ENCODE data around the gene RAB7B.

Gene RAB7B

DNA sequence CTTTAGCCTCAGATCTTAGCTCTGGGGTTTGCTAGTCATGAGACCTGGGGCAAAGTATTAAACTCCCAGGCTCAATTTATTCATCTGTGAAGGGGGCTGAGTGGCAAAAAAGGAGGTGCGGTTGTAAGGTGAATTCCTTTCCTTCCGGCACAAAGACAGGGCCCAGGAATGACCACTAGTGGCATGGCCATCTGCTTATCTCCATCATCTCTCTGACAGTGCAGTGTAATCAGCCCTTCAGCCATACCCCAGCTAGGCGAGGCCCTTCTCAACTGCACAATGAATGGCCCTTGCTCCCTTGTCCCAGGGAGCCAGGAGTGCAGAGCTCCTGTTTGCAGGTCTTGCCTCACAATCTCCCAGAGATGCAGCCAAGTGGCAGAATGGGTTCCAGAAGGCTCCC is 54.3 kb downstream of the RAB7B start:
- no peak for DNase-seq (ENCODE audit: low read depth)

DNA sequence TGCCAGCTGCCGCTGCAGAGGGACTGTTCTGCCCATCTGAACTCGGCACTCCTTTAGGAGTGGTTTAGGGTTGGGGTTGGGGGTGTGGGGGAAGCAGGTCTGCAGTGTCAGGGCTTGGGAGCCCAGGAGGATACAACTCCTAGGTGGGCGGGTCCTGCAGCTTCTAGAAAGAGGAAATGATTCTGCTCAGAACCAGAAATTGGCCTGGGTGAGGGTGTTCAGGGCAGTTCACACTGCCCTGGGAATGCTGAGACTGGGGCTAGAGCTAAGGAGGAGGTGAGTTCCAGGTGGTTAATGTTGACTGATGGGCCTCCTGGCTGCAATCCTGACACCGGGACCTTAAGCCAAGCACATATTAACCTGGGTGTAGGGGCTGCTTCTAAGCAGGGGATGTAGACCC is 55.2 kb downstream of the RAB7B start:
- DNase-seq (ENCODE audit: low read depth), result no peak

DNA sequence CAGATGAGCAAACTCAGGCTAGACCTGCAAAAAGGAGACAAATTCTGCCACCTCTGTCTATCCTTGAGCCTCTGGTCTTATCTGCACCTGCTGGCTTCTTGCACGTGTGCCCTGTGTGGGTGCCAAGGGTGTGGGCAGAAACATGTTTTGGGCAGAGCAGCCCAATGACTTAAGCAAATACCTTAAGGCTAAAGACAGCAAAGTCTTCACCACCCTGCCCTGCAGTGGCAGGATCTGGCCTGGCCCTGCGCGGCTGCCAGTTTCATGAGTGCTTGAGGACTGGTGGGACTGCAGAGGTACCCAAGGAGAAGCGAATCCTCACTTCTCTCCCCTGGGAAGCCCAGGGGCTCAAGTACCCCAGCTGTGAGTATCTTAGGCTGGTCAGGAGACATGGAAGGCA is 56.2 kb downstream of the RAB7B start:
- no peak for DNase-seq (ENCODE audit: low read depth)

DNA sequence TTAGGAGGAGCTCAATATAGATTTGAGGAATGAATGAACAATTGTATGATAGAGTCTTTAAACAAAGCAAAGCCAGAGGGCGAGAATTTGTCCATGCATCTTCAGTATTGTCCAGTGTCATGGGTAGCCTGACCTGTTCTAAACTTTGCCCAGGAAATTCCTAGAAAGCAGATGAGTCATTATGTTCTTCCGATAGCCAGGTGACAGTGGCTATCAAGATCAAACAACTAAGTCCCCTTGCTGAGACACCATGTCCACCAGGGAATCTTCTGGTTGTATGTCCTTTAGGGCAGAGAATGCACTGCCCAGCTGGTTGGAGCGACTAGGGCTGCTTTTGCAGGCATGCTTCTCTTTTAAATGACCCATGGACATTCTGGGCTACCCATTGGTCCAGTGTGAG is 58.1 kb downstream of the RAB7B start:
- no peak for DNase-seq (ENCODE audit: low read depth)

DNA sequence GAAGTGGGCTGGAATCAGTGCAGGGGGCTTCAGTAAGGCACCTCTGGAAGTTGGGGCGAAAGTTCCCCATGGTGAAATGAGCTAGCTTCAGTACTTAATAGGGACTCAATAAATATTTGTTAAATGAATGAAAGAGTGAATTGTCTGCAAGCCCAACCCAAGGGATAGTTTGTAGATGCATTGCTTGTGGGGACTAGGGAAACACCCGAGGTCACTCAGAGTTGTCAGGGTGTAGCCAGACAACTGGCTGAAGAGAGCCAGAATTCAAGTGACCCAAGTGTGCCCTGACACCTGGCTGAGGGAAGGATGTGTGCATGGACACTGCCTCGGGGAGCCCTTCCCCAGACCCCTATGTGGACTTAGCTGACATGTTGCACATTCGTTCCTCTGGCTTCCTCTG is 58.7 kb downstream of the RAB7B start:
- no peak for DNase-seq (ENCODE audit: low read depth)

DNA sequence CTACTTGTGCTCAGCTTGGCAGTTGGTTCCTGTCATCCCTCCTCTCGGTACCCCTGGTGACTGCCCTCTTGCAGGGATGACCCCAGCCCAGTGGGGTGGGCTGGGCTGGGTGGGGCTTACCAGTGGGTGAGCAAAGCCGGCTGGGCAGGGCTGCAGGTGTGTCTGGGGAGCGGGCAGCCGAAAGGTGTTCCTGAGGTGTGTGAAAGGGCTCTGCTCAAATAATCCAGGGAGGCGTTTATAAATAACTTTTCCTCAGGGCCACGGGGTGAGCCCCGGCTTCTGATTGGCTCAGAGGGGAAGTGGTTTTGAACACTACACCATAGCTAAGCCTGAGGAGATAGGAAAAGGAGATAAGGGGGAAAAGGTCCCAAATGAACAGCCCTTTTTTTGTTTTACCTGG is 60.0 kb downstream of the RAB7B start, which contains the start of gene SLC26A9:
SLC26A9 (minus strand) TSS at position 212 of the 400 bp plus-strand sequence. CDS start 7,636 bp downstream, outside the sequence.
- no peak for DNase-seq (ENCODE audit: low read depth)

DNA sequence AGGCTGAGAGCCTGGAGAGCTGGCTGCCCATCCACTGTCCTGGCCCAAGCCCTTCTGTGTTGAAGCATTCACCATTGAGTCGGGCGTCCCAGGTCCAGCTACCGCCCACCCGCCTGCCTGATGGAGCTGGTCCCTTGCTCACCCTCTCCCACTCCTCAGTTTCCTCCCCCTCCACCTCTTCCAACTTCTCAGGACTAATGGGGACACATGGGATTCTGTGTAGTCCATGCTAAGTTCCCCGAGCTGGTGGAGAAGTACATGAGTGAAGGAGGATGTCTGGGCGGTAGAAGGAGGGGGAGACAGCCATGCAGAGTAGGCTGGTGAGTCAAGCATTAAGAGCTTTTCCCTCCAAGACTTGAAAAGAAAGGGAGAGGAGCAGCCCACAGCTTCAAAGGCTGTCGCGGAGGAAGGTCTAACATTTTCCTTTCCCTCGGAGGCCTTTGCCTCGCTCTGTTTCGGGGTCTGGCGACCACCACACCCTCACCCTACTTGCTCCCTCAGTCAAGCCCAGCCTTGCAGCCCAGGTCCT is 60.5 kb downstream of the RAB7B start:
- no peak for DNase-seq (ENCODE audit: low read depth)

DNA sequence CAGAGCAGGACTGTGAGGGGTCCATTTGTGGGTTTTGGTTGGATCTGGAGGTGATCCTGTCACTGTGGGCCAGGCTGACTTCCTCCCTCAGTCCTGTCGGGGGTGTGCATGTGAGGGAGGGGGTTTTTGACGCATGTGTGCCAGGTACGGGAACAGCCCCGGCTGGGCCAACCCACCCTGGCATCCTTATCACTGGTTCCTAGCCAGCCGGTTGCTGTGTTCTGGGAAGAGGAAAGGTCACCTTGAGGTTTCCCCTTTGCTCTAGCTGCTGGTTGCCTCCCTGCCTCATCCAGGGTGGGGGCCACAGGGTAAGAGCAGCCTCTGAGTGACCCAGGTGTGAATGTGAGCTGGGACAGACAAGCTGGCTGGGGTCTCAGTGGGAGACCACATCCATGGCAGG is 62.5 kb downstream of the RAB7B start:
- no peak for DNase-seq (ENCODE audit: low read depth)

DNA sequence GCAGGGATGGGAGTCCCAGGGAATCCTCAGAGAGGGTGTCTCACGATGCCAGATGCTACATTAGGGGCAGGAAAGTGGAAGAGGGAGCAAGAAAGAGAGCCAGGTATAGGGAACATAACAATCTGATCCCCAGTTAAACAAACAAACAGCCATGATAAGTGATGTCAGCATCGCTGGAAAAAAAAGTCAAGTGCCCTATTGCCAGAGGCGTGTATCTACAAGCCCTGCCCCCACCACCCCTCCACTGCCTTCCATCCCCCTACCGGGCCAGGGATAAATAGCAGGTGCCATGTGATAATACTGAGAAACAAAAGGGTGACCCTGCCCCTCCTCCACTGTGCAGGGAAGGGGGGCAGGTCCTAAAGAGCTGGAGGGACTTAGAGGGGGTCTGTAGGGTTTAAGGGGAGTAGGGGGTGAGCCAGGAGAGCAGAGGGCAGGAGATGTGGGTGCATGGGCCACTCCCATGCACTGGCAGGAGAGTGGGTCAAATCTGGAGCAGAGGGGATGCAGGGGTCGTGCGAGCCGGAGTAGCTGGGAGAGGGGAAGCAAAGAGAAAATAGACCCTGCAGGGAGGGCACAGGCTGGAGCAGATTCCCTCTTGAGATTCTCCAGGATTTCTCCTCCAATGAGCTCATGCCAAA is 63.4 kb downstream of the RAB7B start:
- DNase-seq (ENCODE audit: low read depth), result no peak

DNA sequence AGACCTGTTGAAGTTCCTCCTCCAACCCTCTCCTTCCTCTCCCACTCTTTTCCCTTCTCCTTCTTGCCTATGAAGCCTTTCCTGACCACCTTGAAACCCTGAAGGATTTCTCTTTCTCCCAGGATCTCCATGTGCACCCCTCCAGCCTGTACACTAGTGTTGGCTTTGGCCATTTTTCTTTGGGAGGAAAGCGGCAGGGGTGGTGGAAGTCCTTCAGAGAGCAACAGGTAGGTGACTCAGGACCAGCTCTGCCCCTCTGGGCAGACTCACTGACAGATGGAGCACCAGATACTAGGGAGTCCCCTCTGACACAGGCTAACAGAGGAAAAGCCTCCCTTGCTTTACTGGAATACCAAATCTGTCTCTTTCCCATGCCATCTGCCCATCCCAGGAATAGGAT is 64.5 kb downstream of the RAB7B start:
- no peak for DNase-seq (ENCODE audit: low read depth)

DNA sequence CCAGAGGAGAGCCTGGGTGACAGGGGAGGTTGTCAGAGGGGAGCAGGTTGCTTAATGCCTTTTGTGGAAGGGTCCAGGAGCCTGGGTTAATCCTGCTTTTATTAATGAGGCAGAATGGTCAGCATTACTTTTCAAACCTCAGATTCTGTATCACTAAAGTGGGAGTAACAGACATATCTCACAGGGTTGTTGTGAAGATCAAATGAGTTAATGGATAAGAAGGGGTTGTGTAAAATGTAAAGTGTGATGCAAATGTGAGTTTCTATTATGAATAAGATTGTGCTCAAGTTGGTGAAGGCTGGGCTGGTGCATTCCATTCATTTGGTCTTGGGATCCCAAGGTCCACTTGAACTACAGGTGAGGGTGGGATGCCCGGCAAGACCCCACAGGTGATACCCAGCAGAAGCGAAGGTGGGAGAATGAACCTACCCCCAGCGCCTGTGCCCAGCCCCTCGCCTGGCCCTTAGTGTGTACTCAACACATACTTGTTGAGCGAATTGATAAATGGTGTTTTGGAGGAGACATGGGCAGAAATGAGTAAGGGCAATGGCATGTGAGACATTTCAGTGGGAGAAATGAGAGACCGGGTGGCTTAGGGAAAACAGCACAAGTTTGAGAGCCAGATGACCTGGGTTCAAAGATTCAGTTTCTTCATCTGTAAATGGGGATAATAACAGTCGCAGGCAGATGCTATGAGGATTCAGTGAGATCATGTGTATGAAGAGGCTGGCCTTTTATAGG is 66.2 kb downstream of the RAB7B start:
- DNase-seq (ENCODE audit: low read depth), result no peak

DNA sequence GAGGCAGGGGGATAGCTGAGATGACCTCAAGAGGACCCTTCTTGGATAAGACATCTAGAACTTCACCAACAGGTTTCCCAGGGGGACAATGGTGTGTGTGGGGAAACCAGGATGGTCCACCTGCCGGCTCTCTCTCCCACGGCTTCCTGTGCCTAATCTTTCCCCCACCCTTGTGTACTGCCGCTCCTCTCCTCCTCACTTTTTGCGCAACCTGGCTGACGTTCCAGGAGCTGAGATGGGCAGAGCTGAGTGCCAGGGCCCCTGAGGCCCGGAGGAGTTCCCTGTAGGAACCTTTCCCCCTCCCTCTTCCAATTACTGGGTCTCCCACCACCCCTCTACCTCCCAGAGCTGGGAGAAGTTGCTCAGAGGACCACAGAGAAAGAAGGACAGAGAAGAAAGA is 66.9 kb downstream of the RAB7B start:
- DNase-seq (ENCODE audit: low read depth), result no peak

DNA sequence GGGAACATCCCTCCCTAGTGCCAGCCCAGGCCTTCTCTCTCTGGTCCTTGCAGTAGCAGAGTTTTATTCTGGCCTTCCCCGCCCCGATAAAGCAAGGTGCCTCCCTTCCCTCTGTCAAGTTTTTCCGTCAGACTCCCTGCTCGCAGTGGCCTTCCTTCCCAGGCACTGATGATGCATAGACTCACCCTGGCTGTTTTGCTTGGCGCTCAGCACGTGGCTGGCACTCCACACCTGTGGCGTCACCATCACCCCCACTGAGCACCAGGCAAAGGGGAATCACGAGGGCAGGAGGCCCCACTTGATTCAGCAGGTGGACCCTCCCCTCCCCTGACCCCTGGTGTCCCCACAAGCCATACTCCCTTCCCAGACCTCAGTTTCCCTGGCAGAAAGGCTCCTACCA is 67.3 kb downstream of the RAB7B start:
- no peak for DNase-seq (ENCODE audit: low read depth)

DNA sequence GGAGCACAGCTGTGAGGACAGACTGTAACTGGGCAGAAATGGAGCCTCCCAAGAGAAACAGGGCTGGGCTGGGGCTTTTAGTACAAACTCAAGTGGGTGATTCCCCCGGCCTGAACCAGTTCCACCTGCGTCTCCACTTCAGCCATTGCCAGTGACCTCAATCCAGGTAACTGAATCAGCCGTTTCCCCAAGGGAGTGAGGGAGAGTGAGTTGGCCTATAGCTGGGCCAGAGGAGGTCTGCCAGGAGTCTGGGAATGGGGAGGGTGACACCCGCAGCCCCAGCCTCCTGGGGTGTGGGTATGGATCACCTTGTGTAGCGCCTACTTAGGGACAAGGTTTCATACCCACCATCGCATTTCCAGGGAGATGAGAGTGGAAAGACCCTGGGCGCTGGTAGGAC is 68.4 kb downstream of the RAB7B start:
- no peak for DNase-seq (ENCODE audit: low read depth)

DNA sequence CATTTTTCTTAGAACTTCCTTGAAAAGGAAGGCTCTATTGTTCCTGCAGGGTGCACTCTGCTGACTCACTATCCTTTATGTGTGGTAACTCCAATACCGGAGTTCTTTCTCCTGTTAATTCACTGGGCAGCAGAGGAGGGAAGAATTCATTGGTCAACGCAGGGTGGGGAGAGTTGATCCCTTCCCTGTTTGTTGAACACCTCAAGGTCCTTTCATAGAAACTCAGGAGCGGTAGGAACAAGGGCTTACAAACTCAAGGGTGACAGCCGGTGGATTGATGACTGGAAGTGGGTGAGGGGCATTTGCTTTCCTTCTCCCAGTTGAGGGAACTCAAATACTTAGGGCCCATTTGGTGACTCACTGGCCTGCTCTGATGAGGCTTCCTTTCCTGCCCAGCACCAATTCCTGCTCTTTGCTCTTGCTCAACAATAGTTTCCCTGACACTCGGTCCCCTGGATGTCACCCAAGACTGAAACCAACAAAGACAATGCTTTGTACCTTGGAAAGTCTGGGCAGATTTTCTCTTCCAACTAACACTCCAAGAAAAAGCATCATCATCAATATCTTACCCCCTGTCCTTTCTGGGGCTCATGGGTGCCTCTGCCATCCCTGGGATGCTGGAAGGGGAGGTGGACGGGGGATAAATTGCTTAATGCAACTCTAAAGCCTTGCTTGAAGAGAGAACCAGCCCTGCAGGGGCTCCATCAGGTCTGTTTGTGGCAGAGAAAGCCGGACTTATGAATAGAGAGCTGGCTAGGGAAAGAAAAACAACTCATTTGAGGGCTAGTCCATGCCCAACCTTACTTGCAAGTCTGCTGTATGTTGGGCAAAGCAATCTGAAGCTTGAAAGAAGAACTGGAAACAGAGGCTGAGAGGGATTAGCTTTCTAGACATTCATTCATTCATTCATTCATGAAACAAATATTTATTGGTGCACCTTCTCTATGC is 69.2 kb downstream of the RAB7B start:
- DNase-seq (ENCODE audit: low read depth), result no peak

DNA sequence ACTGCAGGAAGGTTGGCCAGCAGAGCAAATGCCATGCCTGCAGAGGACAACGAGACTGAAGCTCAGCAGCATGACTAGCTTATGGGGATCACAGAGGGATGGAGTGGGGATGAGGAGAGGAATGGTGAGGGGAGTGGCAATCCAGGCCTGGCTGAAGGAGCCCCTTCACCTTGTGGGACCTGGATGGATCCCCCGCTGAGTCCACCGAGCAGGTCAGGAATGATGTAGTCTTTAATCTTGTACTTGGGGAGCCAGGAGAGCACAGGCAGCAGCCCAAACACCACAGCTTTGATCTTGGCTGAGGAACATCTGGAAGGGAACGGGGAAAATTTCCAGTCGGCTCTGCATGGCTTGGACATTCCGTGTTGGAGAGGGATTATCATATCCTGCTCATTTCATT is 70.4 kb downstream of the RAB7B start:
- no peak for DNase-seq (ENCODE audit: low read depth)

DNA sequence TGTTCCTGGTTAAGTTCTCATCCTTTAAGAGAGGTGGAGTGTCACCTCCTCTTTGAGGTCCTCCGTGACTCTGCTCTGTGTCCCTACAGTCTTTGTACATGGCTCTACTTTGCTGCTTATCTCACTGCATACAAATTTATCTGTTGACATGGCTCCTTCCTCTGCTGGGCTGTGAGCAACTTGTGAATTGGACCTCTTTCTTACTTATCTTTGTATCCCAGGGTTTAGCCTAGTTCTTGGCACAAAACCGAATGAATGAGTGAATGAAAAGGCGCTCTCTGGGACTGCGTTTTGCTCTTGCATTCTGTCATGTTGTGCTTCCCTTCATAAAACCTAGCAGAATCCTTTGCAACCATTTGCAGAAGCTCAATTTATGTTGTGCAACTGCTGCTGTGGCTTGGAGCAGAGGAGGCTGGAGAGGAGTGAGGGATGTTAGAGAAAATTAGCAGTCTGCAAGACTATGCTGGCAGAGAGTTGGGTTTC is 72.4 kb downstream of the RAB7B start:
- DNase-seq (ENCODE audit: low read depth), result no peak

DNA sequence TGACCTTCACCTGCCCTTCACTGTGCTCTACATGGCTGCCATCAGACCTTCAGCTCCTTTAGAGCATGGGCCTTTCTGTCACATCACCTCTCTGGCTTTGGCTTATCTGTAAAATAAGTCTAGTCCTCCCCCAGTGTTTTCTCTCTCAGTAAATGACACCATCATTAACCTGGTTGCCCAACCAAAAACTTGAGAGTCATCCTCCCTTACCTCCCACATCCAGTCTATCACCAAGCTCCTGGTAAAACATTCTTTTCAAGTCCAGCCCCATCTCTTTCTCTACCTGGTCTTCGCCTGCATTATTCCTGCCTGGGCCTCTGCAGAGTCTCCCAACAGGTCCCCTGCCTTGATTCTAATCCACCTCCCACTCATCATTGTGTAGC is 73.0 kb downstream of the RAB7B start:
- no peak for DNase-seq (ENCODE audit: low read depth)

DNA sequence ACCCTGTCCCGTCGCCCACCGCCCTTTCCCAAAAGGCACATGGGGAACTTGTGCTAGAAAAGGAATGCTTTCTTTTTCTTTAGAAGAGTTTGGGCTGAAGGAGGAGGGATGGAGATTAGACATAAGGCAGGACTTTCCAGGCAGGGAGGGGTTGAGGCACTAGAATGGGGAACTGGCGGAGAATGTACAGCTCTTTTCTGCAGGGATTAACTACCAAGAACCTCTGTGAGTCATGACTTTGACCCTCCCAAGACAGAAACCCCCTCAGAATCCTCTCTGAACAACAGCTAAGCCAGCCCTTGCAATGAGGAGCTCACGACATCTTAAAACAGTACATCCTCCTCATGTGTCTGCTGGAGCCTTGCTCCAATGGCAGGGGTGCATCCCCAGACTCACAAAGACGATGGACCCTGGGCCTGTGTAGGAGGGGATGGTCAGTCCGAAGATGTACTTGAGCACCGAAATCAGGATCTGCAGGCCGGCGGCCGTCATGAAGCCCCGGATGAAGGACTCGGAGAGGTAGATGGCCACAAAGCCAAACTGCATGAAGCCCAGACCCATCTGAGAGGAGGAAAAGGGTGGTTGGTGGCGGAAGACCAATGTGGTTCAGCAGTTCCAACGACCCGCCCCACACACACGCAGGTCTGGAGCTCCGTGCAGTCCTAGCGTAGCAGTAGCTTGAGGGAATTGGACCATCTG is 73.5 kb downstream of the RAB7B start:
- DNase-seq (ENCODE audit: low read depth), result no peak

DNA sequence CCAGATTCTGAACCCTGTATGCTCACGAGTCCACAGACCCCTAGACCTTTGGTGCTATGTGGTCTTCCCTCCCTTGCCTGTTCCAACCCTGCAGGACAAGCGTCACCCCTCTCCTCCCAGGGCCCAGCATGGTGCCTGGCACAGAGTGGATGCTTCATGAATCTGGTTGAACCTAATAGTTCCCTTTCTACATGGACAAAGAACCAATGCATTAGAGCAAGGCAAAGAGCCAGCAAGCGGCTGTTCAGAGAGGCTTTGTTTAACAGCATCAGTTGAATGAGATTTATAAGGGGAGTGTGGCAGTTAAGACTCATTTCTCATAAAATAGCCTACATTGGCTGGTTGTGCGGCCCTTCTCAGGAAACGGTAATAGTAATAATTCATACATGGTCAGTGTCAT is 74.9 kb downstream of the RAB7B start:
- DNase-seq (ENCODE audit: low read depth), result no peak

DNA sequence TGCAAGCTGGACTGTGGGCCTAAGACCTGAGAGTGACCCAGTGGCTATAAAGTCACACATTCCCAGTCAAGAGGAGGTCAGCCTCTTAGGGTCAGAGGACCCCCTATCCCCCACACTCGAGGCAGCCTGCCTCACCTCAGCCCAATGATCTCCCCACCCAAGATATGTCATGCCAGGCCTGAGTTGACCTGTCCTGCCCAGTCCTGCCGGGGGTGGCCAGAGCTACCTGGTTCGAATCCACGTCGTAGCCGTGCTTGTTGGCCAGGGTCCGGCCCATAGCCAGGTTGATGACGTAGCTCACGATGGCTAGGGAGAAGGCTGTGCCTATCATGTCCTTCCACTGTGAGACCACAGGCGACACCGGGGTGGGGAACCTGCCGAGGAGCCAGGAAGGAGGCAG is 75.5 kb downstream of the RAB7B start:
- no peak for DNase-seq (ENCODE audit: low read depth)

DNA sequence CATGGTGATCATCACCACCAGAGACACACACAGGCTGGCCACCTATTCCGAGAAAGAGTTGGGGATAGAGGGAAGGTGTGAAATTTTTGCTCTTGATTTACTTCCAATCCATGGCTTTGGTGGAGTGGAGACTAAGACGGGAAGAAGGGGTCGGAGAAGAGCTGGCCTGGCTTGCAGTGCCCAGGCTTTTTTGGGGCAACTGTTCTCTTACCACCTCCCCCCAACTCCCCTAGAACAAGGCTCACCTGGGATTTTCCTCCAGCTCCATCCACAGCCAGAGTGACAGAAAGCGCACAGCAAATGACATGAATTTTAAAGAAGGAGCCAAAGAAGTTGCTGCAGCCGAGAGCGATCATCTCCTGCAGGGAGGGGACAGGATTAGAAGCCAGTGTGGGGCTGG is 75.9 kb downstream of the RAB7B start:
- DNase-seq (ENCODE audit: low read depth), result no peak
